Skin of body (tissue), 2 donors: ENCODE measurements around the gene CYP11A1. TPM values are rescaled to one million over a fixed set of nuclear protein-coding genes. Genes with fewer than 3 reads are reported as not detected.

Source experiments
- DNase-seq: peaks from one replicate; lab custom pipeline; 2025; lab: John Stamatoyannopoulos, UW
- total RNA-seq: library from RNA; depleted of rRNA; stranded (reverse); fragments of >200 nt; gene quantifications from one replicate; pipeline ENCODE4 v1.2.3, GENCODE V29; 2014

The CYP11A1 gene
- total RNA-seq, 1 donor from 2014 or later: 0.69 TPM

GRCh38 chr15:74350295-74351275 is 16.9 kb downstream of the CYP11A1 start:
- no peak for DNase-seq

GRCh38 chr15:74349241-74349778 is 18.1 kb downstream of the CYP11A1 start:
- DNase-seq: no peak

- DNase-seq: no peak
Observed at GRCh38 chr15:74347757-74348250, 19.6 kb downstream of the CYP11A1 start.

- DNase-seq: no peak
Observed at GRCh38 chr15:74345051-74345450, 22.4 kb downstream of the CYP11A1 start.

GRCh38 chr15:74343797-74344127 is 23.7 kb downstream of the CYP11A1 start:
- no peak for DNase-seq

- DNase-seq: no peak
Observed at GRCh38 chr15:74343127-74343796, 24.2 kb downstream of the CYP11A1 start.

GRCh38 chr15:74340150-74340549 is 27.3 kb downstream of the CYP11A1 start:
- no peak for DNase-seq

- no peak for DNase-seq
Observed at GRCh38 chr15:74339371-74339770, 28.1 kb downstream of the CYP11A1 start.

- no peak for DNase-seq
Observed at GRCh38 chr15:74338676-74339075, 28.8 kb downstream of the CYP11A1 start.

GRCh38 chr15:74337607-74338211 is 29.7 kb downstream of the CYP11A1 start:
- DNase-seq: no peak

GRCh38 chr15:74337146-74337545 is 30.3 kb downstream of the CYP11A1 start:
- DNase-seq: no peak

GRCh38 chr15:74336061-74337005 is 31.1 kb downstream of the CYP11A1 start:
- no peak for DNase-seq

GRCh38 chr15:74335396-74335795 is 32.0 kb downstream of the CYP11A1 start:
- no peak for DNase-seq

- DNase-seq: no peak
Observed at GRCh38 chr15:74334127-74334526, 33.3 kb downstream of the CYP11A1 start.

GRCh38 chr15:74333662-74334061 is 33.8 kb downstream of the CYP11A1 start:
- no peak for DNase-seq

- no peak for DNase-seq
Observed at GRCh38 chr15:74333093-74333492, 34.4 kb downstream of the CYP11A1 start.

GRCh38 chr15:74332611-74333010 is 34.8 kb downstream of the CYP11A1 start:
- no peak for DNase-seq

- no peak for DNase-seq
Observed at GRCh38 chr15:74332011-74332410, 35.4 kb downstream of the CYP11A1 start.

- DNase-seq: no peak
Observed at GRCh38 chr15:74330861-74331408, 36.5 kb downstream of the CYP11A1 start.

GRCh38 chr15:74328331-74329056 is 39.0 kb downstream of the CYP11A1 start:
- DNase-seq: no peak
